ENCODE results near the gene DLG1.

The DLG1 gene

GRCh38 chr3:197012540-197012883, 285.9 kb downstream of the DLG1 start:
- TF ChIP-seq, protein P1, sequence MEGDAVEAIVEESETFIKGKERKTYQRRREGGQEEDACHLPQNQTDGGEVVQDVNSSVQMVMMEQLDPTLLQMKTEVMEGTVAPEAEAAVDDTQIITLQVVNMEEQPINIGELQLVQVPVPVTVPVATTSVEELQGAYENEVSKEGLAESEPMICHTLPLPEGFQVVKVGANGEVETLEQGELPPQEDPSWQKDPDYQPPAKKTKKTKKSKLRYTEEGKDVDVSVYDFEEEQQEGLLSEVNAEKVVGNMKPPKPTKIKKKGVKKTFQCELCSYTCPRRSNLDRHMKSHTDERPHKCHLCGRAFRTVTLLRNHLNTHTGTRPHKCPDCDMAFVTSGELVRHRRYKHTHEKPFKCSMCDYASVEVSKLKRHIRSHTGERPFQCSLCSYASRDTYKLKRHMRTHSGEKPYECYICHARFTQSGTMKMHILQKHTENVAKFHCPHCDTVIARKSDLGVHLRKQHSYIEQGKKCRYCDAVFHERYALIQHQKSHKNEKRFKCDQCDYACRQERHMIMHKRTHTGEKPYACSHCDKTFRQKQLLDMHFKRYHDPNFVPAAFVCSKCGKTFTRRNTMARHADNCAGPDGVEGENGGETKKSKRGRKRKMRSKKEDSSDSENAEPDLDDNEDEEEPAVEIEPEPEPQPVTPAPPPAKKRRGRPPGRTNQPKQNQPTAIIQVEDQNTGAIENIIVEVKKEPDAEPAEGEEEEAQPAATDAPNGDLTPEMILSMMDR (conservative IDR thresholded peaks at IDR 0.05) = no peak
- H3K27ac ChIP-seq = no peak overlapping the region

DNA sequence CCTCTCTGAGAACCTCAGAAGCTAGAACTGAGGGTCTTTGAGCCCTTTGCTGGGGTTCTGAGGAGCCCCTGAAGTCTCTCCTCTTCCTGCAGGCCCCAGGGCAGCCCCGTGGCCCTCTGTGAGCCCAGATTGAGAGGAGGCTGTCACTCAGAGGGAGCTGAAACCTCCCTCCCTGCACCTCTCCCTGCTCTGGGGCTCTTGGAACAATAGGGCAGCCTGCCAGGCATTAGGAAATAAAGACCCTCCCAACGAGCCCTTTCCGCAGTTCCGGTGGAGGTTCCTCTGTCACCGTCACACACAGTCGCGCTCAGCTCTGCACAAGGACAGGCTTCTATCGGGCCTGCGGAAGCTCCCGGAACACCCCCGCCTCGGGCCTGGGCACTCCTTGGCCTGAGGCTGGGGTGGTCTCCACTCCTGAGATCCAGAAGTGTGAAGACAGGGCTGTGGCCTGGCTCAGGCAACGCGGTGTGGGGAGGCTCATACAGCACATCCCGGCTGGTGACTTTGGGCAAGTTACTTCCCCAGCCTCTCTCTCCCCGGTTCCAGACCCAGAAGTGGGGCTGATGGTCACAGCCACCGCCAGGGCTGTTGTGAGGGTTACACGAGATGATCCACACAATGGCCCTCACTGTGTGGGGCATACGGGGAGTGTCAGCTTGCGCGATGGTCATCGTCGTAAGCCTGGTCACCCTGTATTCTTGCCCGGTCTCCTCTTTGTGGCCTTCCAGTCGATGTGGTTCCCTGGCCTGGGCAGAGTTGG, 286.5 kb downstream of the DLG1 start:
- no peak overlapping the region for H3K27ac ChIP-seq
- TF ChIP-seq, protein P1 (conservative IDR thresholded peaks at IDR 0.05) = no peak

GRCh38 chr3:197010556-197011351, 287.7 kb downstream of the DLG1 start:
- no peak overlapping the region for H3K27ac ChIP-seq

DNA sequence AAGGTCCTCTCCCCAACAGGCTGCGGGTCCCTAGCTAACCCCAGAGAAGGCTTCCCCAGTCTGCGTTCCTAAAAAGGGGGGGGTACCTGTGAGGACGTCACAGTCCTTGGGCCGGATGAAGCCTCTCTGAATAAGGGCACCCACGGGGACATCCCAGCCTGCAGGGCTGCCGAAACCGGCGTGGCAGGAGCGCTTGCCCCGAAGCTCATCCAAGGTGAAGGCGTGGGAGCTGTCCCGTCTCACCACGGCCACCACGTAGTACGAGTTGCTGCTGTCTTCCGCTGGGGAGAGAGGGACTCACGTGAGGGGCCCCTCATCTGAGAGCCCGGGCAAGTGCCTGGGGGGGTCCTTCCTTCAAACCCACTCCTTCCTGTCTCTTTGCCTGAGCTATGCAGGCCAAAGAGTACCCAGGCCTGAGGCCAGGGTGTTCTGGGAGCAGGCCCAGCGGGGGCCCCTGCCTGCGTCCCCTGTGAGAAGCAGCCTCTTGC, 288.8 kb downstream of the DLG1 start:
- TF ChIP-seq, protein P1 (conservative IDR thresholded peaks at IDR 0.05) = no peak
- no peak overlapping the region for H3K27ac ChIP-seq

More at GRCh38 chr3:197010556-197011351, 287.7 kb downstream of the DLG1 start:
- TF ChIP-seq, protein P1 (conservative IDR thresholded peaks at IDR 0.05) = no peak

GRCh38 chr3:197008436-197009209, 289.8 kb downstream of the DLG1 start:
- TF ChIP-seq, protein P1 (conservative IDR thresholded peaks at IDR 0.05) = no peak

GRCh38 chr3:197007953-197008352, 290.5 kb downstream of the DLG1 start:
- TF ChIP-seq, protein P1 (conservative IDR thresholded peaks at IDR 0.05) = no peak

More at GRCh38 chr3:197008436-197009209, 289.8 kb downstream of the DLG1 start:
- no peak overlapping the region for H3K27ac ChIP-seq

More at GRCh38 chr3:197007953-197008352, 290.5 kb downstream of the DLG1 start:
- H3K27ac ChIP-seq = no peak overlapping the region

Data from VCaP (cell line).